HepG2 (cell line): ENCODE results near the gene ACOXL. TPM values are rescaled to one million over a fixed set of nuclear protein-coding genes. Genes with fewer than 3 reads are reported as not detected.
A peak's percentile ranks its signal among the peaks of the same experiment; 100 is the strongest.

ENCODE experiments used
- ATAC-seq: fragments of 200-7000 bp; cut with Tn5 transposase; 3 replicates; pipeline ENCODE4 v1.9.1; 2020; ENCODE audit warnings: mild to moderate bottlenecking, moderate library complexity
- BruUV-seq: library from RNA; stranded (reverse); fragments of 400-500 nt; replicated peaks from 2 replicates; lab custom pipeline; 2021; lab: Mats Ljungman, UMichigan
- CTCF ChIA-PET: fragments of 300-600 bp; formaldehyde crosslinking; extraction: SDS; loops from one replicate; lab custom pipeline; 2021; ENCODE audit warnings: low total read pairs, inconsistent platforms, low intra/inter-chr PET ratio; lab: Yijun Ruan, JAX
- POLR2A ChIA-PET: fragments of 350-600 bp; sonication (Branson Sonifier 250); formaldehyde crosslinking; loops from one replicate; lab custom pipeline; 2020; ENCODE audit warnings: antibody characterized with exemption, inconsistent platforms; lab: Yijun Ruan, JAX
- DNase-seq: peaks from one replicate; pipeline ENCODE4 v3.0.0-alpha.2; 2015; ENCODE audit warnings: low spot score
- FAIRE-seq: peaks from 3 replicates; lab custom pipeline; 2011; peaks lifted over from hg19 to GRCh38; lab: Jason Lieb, UNC
- H2AFZ ChIP-seq: one replicate; pipeline ENCODE4 v1.6.1; 2011; ENCODE audit warnings: low read length, inconsistent platforms
- H3K27ac ChIP-seq: fragments of 300-600 bp; 3 replicates; pipeline ENCODE4 v1.8.0; 2011; ENCODE audit warnings: mixed run types, mild to moderate bottlenecking, mixed read lengths, low read length, inconsistent platforms; ENCODE audit not compliant: insufficient read depth; ENCODE audit errors: extremely low read length
- H3K27me3 ChIP-seq, 2 experiments: fragments of 200-600 bp in 1 of 2; 2 replicates in 1 of 2; 3 replicates in 1 of 2; pipeline versions ENCODE4 v1.6.0 to v1.8.0; 2011; ENCODE audit warnings: low read length in 2 of 2, mild to moderate bottlenecking in 2 of 2, moderate library complexity in 2 of 2, inconsistent platforms in 1 of 2; ENCODE audit not compliant: insufficient read depth in 2 of 2, control insufficient read depth in 1 of 2
- H3K36me3 ChIP-seq, 2 experiments: fragments of 200-600 bp in 1 of 2; replicated peaks in 1 of 2; 2 replicates in 1 of 2; 3 replicates in 1 of 2; pipeline versions ENCODE4 v1.5.1 to v1.8.0; 2011; ENCODE audit warnings: low read length in 2 of 2, inconsistent platforms in 1 of 2; ENCODE audit not compliant: insufficient read depth in 2 of 2, control insufficient read depth in 1 of 2
- H3K4me1 ChIP-seq: 2 replicates; pipeline ENCODE4 v1.5.1; 2012; ENCODE audit warnings: low read length, inconsistent platforms; ENCODE audit not compliant: insufficient read depth
- H3K4me2 ChIP-seq: 2 replicates; pipeline ENCODE4 v1.6.0; 2011; ENCODE audit warnings: low read depth, low read length, inconsistent platforms
- H3K4me3 ChIP-seq, 3 experiments: fragments of 200-600 bp in 1 of 3; sonication (generic), shearing (Covaris generic) in 1 of 3; replicated peaks in 1 of 3; 2 replicates each; pipeline ENCODE4 v1.5.1; 2011 to 2016; ENCODE audit warnings: low read length in 3 of 3, inconsistent platforms in 2 of 3, low read depth in 2 of 3, mild to moderate bottlenecking in 2 of 3, control low read depth in 1 of 3, mixed read lengths in 1 of 3; ENCODE audit not compliant: insufficient read depth in 1 of 3
- H3K79me2 ChIP-seq: one replicate; pipeline ENCODE4 v1.6.1; 2011; ENCODE audit warnings: low read length, inconsistent platforms; ENCODE audit not compliant: insufficient read depth
- H3K9ac ChIP-seq: 2 replicates; pipeline ENCODE4 v1.6.0; 2011; ENCODE audit warnings: mild to moderate bottlenecking, low read depth, low read length, inconsistent platforms; ENCODE audit not compliant: insufficient read depth
- H3K9me3 ChIP-seq: 2 replicates; pipeline ENCODE4 v1.5.1; 2012; ENCODE audit warnings: mild to moderate bottlenecking, low read length
- H4K20me1 ChIP-seq: 2 replicates; pipeline ENCODE4 v1.6.0; 2011; ENCODE audit warnings: inconsistent platforms, mild to moderate bottlenecking, low read length, moderate library complexity; ENCODE audit not compliant: insufficient read depth
- CREBL2 ChIP-seq: sonication (generic); formaldehyde crosslinking; IDR thresholded peaks from 2 replicates; pipeline ENCODE4 v1.8.1; 2023; ENCODE audit warnings: missing genetic modification reagents, mild to moderate bottlenecking, borderline replicate concordance
- EP300 ChIP-seq, 3 experiments: sonication (generic) in 1 of 3; formaldehyde crosslinking in 1 of 3; IDR thresholded peaks; 2 replicates each; pipeline versions ENCODE4 v1.5.1 to v1.6.1; 2011 to 2020; ENCODE audit warnings: low read depth in 2 of 3, low read length in 2 of 3, borderline replicate concordance in 1 of 3, improper control_type of control experiment in 1 of 3, mild to moderate bottlenecking in 1 of 3, missing genetic modification reagents in 1 of 3, moderate library complexity in 1 of 3
- FOSL2 ChIP-seq: sonication (generic); formaldehyde crosslinking; IDR thresholded peaks from 2 replicates; pipeline ENCODE4 v1.4.0; 2020; ENCODE audit warnings: missing genetic modification reagents
- KAT8 ChIP-seq: IDR thresholded peaks from 2 replicates; pipeline ENCODE4 v1.6.1; 2016; ENCODE audit warnings: missing genetic modification reagents, missing compliant biosample characterization
- MAX ChIP-seq: IDR thresholded peaks from 2 replicates; pipeline ENCODE4 v1.6.1; 2012; ENCODE audit warnings: inconsistent platforms
- NONO ChIP-seq, 2 experiments: fragments of 450-650 bp in 1 of 2; sonication (generic) in 1 of 2; formaldehyde crosslinking in 1 of 2; IDR thresholded peaks in 1 of 2; conservative IDR thresholded peaks in 1 of 2; 2 replicates each; pipeline versions ENCODE4 v1.6.1 to v1.8.0; 2017 to 2022; ENCODE audit warnings: mild to moderate bottlenecking in 1 of 2, missing genetic modification reagents in 1 of 2, moderate library complexity in 1 of 2
- THYN1 ChIP-seq: sonication (generic); formaldehyde crosslinking; IDR thresholded peaks from 2 replicates; pipeline ENCODE4 v1.8.1; 2023; ENCODE audit warnings: low read depth, mild to moderate bottlenecking, moderate library complexity, missing genetic modification reagents, borderline replicate concordance
- XRCC5 ChIP-seq: fragments of 200-400 bp; formaldehyde crosslinking; optimal IDR thresholded peaks from 2 replicates; pipeline ENCODE3; 2017; ENCODE audit warnings: mild to moderate bottlenecking, low read length
- ZFP36L1 ChIP-seq: sonication (generic); formaldehyde crosslinking; IDR thresholded peaks from 2 replicates; pipeline ENCODE4 v1.8.0; 2022; ENCODE audit warnings: mild to moderate bottlenecking, missing genetic modification reagents, moderate library complexity
- WGBS: methylation state at CpG from one replicate; pipeline ENCODE4 v1.1.6; 2017; ENCODE audit warnings: low lambda C conversion rate; 5-methylcytosine and 5-hydroxymethylcytosine counted together
- in situ Hi-C: cut with HindIII; loops from 2 replicates; pipeline ENCODE4 v1.10.0; 2017; ENCODE audit warnings: low pct_unique_long_range_greater_than_20kb; ENCODE audit not compliant: extremely low pct_ligation_motif_present
- intact Hi-C: fragments of 100-400 bp; cut with micrococcal nuclease; formaldehyde crosslinking; loops from one replicate; pipeline ENCODE4 v1.10.0; 2022; ENCODE audit not compliant: unreplicated experiment
- polyA plus RNA-seq, 8 experiments: library from polyadenylated mRNA; depleted of rRNA in 3 of 8; stranded (reverse) in 7 of 8; unstranded in 1 of 8; fragments of >200 nt; fragmentation: Illumina TruSeq in 4 of 8; extraction: Trizol in 4 of 8; gene quantifications; 2 replicates each; pipeline versions ENCODE4 v1.2.1 to v1.2.3, GENCODE V29; 2011 to 2016; ENCODE audit warnings: low read depth in 4 of 8, missing spikeins in 1 of 8, mixed read lengths in 1 of 8; ENCODE audit not compliant: insufficient read depth in 1 of 8
- total RNA-seq, 5 experiments: library from RNA; depleted of rRNA; stranded (reverse); fragments of >200 nt; fragmentation: Illumina TruSeq; extraction: Trizol; gene quantifications; 2 replicates each; pipeline ENCODE4 v1.2.3, GENCODE V29; 2016; ENCODE audit warnings: low read depth in 1 of 5

Gene ACOXL
- total and polyA plus RNA-seq, 2 of the 13 experiments (the other 11 are each of a cell fraction or from before 2014, with no cell fraction given) = not detected

- POLR2A ChIA-PET = interaction anchor here (0.7 to 1.3 kb wide), 2 partner anchors 17 to 89 kb away, joined by 3 to 4 read pairs; partner anchors contain the start of gene BCL2L11
- Histone ChIP-seq H3K9me3 (no peaks in the 10 kb centered on the region), H3K9ac (no peak overlapping the region)
These were observed 299.4 kb downstream of the ACOXL start for GRCh38 chr2:111031546-111032478.

GRCh38 chr2:111032721-111033429 lies 300.5 kb downstream of the ACOXL start:
- H3K4me2 ChIP-seq = peak overlapping the region; percentile 73
- H3K4me1 ChIP-seq = peaks cover 34% of the 10 kb centered on the region
- DNase-seq (peak; percentile 81), FAIRE-seq (peak; percentile 91), ATAC-seq (peak; percentile 96)
- no peak overlapping the region for H3K9ac ChIP-seq
- intact Hi-C loops = no loop called here
- H2AFZ ChIP-seq = peak overlapping the region; percentile 13
- ChIA-PET CTCF (no interaction called here), POLR2A (interaction anchor here (0.7 to 1.3 kb wide), 2 partner anchors 16 to 88 kb away, joined by 3 to 4 read pairs; partner anchors contain the start of gene BCL2L11)
- peak overlapping the region in 1 of 3 experiments; percentile 43; a peak in 2 of 6 replicates for H3K4me3 ChIP-seq
- 23% methylated on average over 5 of the region's 8 CpGs for WGBS
- H3K27me3 ChIP-seq = peaks cover 3 to 52% of the 10 kb centered on the region in 2 experiments; a peak in 3 of 5 replicates
- no TSS peak for BruUV-seq
- H3K79me2 ChIP-seq = no peaks in the 10 kb centered on the region
- H3K9me3 ChIP-seq = no peaks in the 10 kb centered on the region
- no peaks in the 10 kb centered on the region for H3K36me3 ChIP-seq
- no peaks in the 10 kb centered on the region for H4K20me1 ChIP-seq
- in situ Hi-C loops = no loop called here
- H3K27ac ChIP-seq = no peak overlapping the region
- TF ChIP-seq KAT8 (CRISPR knock-in tag) (peak; percentile 30; the same call in 1 of the 2 replicates), MAX (peak; percentile 79), THYN1 (CRISPR knock-in tag) (no peak), EP300 (IDR thresholded peaks at IDR 0.05; ENCODE audit: low read depth in 2 of 2, low read length in 2 of 2) (peak; percentile 65 to 68; a peak in 2 of 4 replicates), EP300 (CRISPR knock-in tag; IDR thresholded peaks at IDR 0.05; ENCODE audit: borderline replicate concordance) (0 out of 2 replicates have a peak, but pooled peaks have one; percentile 29), NONO (IDR thresholded peaks at IDR 0.05) (no peak), NONO (CRISPR knock-in tag; conservative IDR thresholded peaks at IDR 0.05) (no peak), CREBL2 (CRISPR knock-in tag) (no peak)

More at GRCh38 chr2:111031546-111032478, 299.4 kb downstream of the ACOXL start:
- TF ChIP-seq XRCC5 = peak; percentile 37
- TF ChIP-seq NONO (IDR thresholded peaks at IDR 0.05) = no peak
- no peak for TF ChIP-seq NONO (CRISPR knock-in tag; conservative IDR thresholded peaks at IDR 0.05)
- TF ChIP-seq FOSL2 (CRISPR knock-in tag) = peak; percentile 36; the same call in 1 of the 2 replicates
- TF ChIP-seq ZFP36L1 (CRISPR knock-in tag) = 0 out of 2 replicates have a peak, but pooled peaks have one; percentile 8
- peak; percentile 16; the same call in 1 of the 2 replicates for TF ChIP-seq MAX
- no peaks in the 10 kb centered on the region for H3K36me3 ChIP-seq
- no peaks in the 10 kb centered on the region for H4K20me1 ChIP-seq
- FAIRE-seq (no peak), ATAC-seq (no peak), DNase-seq (no peak)
- CTCF ChIA-PET = no interaction called here
- no peaks in the 10 kb centered on the region for H3K79me2 ChIP-seq
- intact Hi-C loops (no loop called here), in situ Hi-C loops (no loop called here)
- H3K4me3 ChIP-seq = no peak overlapping the region
- WGBS = 40% methylated on average over 15 of the region's 15 CpGs
- no TSS peak for BruUV-seq
- H3K27ac ChIP-seq = no peak overlapping the region
- no peak overlapping the region for H2AFZ ChIP-seq
- H3K27me3 ChIP-seq = peaks cover 3 to 46% of the 10 kb centered on the region in 2 experiments; a peak in 3 of 5 replicates
- H3K4me2 ChIP-seq = peak overlapping the region; percentile 73; the same call in 1 of the 2 replicates
- H3K4me1 ChIP-seq = peaks cover 34% of the 10 kb centered on the region
